H1 (cell line): Measurements from ENCODE around the gene SMIM10. TPM values are rescaled to one million over a fixed set of nuclear protein-coding genes. Genes with fewer than 3 reads are reported as not detected.

ENCODE experiments used
- ATF2 ChIP-seq: IDR thresholded peaks from 2 replicates; pipeline ENCODE4 v1.6.1; 2012; ENCODE audit warnings: low read length, inconsistent platforms
- KDM4A ChIP-seq: IDR thresholded peaks from one replicate; pipeline ENCODE4 v1.7.1; 2012; ENCODE audit warnings: low read depth, mild to moderate bottlenecking, moderate library complexity, low read length, inconsistent platforms; ENCODE audit not compliant: severe bottlenecking
- PHF8 ChIP-seq: fragments of 200-600 bp; sonication (generic); conservative IDR thresholded peaks from 2 replicates; pipeline ENCODE4 v1.7.1; 2012; ENCODE audit warnings: low read depth, mild to moderate bottlenecking, inconsistent platforms, low read length, moderate library complexity
- polyA plus RNA-seq, 7 experiments: library from polyadenylated mRNA; depleted of rRNA in 3 of 7; stranded (reverse) in 5 of 7; unstranded in 2 of 7; fragments of >200 nt in 5 of 7; fragments of 200-250 nt in 2 of 7; gene quantifications; 1 replicate in 5 of 7; 2 replicates in 1 of 7; 4 replicates in 1 of 7; pipeline versions ENCODE4 v1.2.1 to v1.2.3, GENCODE V29; 2011 to 2013; ENCODE audit warnings: missing spikeins in 2 of 7, mixed read lengths in 2 of 7
- total RNA-seq: library from RNA; stranded (reverse); fragmentation: NEBNext Ultra II Directional; extraction: Animal tissue kit (Norgen Biotek cat#: 25700); gene quantifications from 2 replicates; pipeline ENCODE4 v1.2.1, GENCODE V29; 2021

The SMIM10 gene
- total and polyA plus RNA-seq, 2 of the 8 experiments (the other 6 are each of a cell fraction or from before 2014, with no cell fraction given): 2.3 to 2.8 TPM

GRCh38 chrX:134997646-134998045 is 6.9 kb downstream of the SMIM10 start (continued):
- TF ChIP-seq ATF2 (no peak), KDM4A (no peak), PHF8 (no peak)
